Right lobe of liver (tissue), 4 donors: Measurements from ENCODE around the gene DENND1B.

Experiments used
- CTCF ChIP-seq, 4 donors: fragments of 200-600 bp in 3 of 4; fragments of 450-650 bp in 1 of 4; IDR thresholded peaks; one replicate each; pipeline versions ENCODE4 v1.5.1 to v1.8.0; 2016 to 2022; ENCODE audit warnings: antibody characterized with exemption in 4 of 4, mild to moderate bottlenecking in 2 of 4
- POLR2A ChIP-seq: fragments of 450-650 bp; IDR thresholded peaks from one replicate; pipeline ENCODE4 v1.6.1; 2017; ENCODE audit warnings: antibody characterized with exemption, mild to moderate bottlenecking
- donor health status: DM: no; HTN: no; CAD: no.
- donor health status: DM: no; HTN: no; CAD: no.
- donor health status: DM: no; HTN: yes; CAD: no.

GRCh38 chr1:197515421-197515820, 259.9 kb downstream of the DENND1B start:
- TF ChIP-seq CTCF (IDR thresholded peaks at IDR 0.05) (no peak), POLR2A (no peak)
